Measurements from ENCODE around the gene IL12A.

Gene IL12A

GRCh38 chr3:159953325-159954085 lies 35.1 kb upstream of the IL12A start:
- DNase-seq (ENCODE audit: insufficient read length, low spot score) = no peak
- no peak for FAIRE-seq
- TF ChIP-seq POLR2A (IDR thresholded peaks at IDR 0.05; ENCODE audit: low read depth, low read length) (no peak), SPI1 (IDR thresholded peaks at IDR 0.05; ENCODE audit: low read depth, low read length) (no peak)

- no peak for TF ChIP-seq PAX5 (IDR thresholded peaks at IDR 0.05; ENCODE audit: insufficient read depth, low read length, severe bottlenecking)
- no peak for TF ChIP-seq POLR2AphosphoS5 (IDR thresholded peaks at IDR 0.05; ENCODE audit: low read depth, low read length)
- TF ChIP-seq SPI1 (IDR thresholded peaks at IDR 0.05; ENCODE audit: low read depth, low read length) = no peak
- no peak for TF ChIP-seq POU2F2 (IDR thresholded peaks at IDR 0.05; ENCODE audit: low read depth, low read length)
- TF ChIP-seq POLR2A (IDR thresholded peaks at IDR 0.05; ENCODE audit: low read depth, low read length) = no peak
- no peak for TF ChIP-seq TAF1 (IDR thresholded peaks at IDR 0.05; ENCODE audit: low read depth, low read length)
Measured at GRCh38 chr3:159960188-159961148, 28.2 kb upstream of the IL12A start.

GRCh38 chr3:159964166-159964973 lies 24.3 kb upstream of the IL12A start:
- DNase-seq (ENCODE audit: insufficient read length, low spot score) (peak; percentile 35), FAIRE-seq (peak; percentile 57)
- TF ChIP-seq POLR2AphosphoS5 (IDR thresholded peaks at IDR 0.05; ENCODE audit: low read depth, low read length) = no peak
- TF ChIP-seq SPI1 (IDR thresholded peaks at IDR 0.05; ENCODE audit: low read depth, low read length) = peak; percentile 13; the same call in 1 of the 2 replicates

More at GRCh38 chr3:159960188-159961148, 28.2 kb upstream of the IL12A start:
- DNase-seq (ENCODE audit: insufficient read length, low spot score) = no peak
- no peak for FAIRE-seq

DNA sequence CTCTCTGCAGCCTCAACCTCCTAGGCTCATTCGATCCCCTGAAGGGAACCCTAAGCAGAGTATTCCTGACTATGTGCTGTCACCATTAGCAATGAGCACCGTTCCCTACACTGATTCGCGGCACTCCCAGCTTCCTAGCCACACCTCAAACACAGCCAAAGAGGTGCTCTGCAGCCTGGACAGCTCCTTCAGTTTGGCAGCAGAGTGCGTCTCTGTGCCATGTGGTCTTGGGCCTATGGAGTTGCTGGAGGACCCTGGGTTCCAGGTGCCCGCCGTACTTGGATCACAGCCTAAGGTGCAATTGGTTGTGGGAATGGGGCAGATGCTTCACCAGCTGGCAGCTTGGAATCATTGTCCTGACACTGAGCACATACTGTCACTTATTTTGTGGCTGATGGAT lies 17.3 kb upstream of the IL12A start:
- no peak for TF ChIP-seq POLR2A (IDR thresholded peaks at IDR 0.05; ENCODE audit: low read depth, low read length)
- no peak for TF ChIP-seq PAX5 (IDR thresholded peaks at IDR 0.05; ENCODE audit: insufficient read depth, low read length, severe bottlenecking)
- TF ChIP-seq TAF1 (IDR thresholded peaks at IDR 0.05; ENCODE audit: low read depth, low read length) = no peak
- no peak for TF ChIP-seq POU2F2 (IDR thresholded peaks at IDR 0.05; ENCODE audit: low read depth, low read length)
- TF ChIP-seq SPI1 (IDR thresholded peaks at IDR 0.05; ENCODE audit: low read depth, low read length) = no peak
- no peak for TF ChIP-seq POLR2AphosphoS5 (IDR thresholded peaks at IDR 0.05; ENCODE audit: low read depth, low read length)
- no peak for DNase-seq (ENCODE audit: insufficient read length, low spot score)
- no peak for FAIRE-seq

DNA sequence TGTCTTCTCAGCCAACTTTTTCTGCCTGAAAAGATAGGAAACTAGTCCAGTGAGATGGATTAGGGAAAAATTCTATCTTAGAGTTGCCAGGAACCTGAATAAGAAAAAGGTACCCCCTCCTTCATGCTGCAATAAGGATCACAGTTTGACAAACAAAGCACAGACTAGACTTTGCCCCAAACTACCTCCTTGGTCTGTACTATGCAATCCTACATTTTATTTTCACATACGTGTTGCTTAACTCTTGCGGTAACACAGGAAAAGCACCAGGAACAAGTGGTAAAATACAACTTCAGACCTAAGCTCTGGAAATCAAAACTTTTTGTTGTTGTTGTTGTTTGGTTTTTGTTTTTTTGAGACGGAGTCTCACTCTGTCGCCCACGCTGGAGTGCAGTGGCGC lies 11.3 kb upstream of the IL12A start:
- FAIRE-seq (no peak), DNase-seq (ENCODE audit: insufficient read length, low spot score) (no peak)
- TF ChIP-seq SPI1 (IDR thresholded peaks at IDR 0.05; ENCODE audit: low read depth, low read length) (no peak), PAX5 (IDR thresholded peaks at IDR 0.05; ENCODE audit: insufficient read depth, low read length, severe bottlenecking) (no peak), POU2F2 (IDR thresholded peaks at IDR 0.05; ENCODE audit: low read depth, low read length) (no peak), POLR2AphosphoS5 (IDR thresholded peaks at IDR 0.05; ENCODE audit: low read depth, low read length) (no peak), TAF1 (IDR thresholded peaks at IDR 0.05; ENCODE audit: low read depth, low read length) (no peak), POLR2A (IDR thresholded peaks at IDR 0.05; ENCODE audit: low read depth, low read length) (no peak)

- peak; percentile 41 for FAIRE-seq
- DNase-seq (ENCODE audit: insufficient read length, low spot score) = no peak
Measured at GRCh38 chr3:159978353-159978752, 10.3 kb upstream of the IL12A start.

GRCh38 chr3:159978918-159979703 lies 9.5 kb upstream of the IL12A start:
- TF ChIP-seq POU2F2 (IDR thresholded peaks at IDR 0.05; ENCODE audit: low read depth, low read length) (no peak), POLR2A (IDR thresholded peaks at IDR 0.05; ENCODE audit: low read depth, low read length) (no peak), TAF1 (IDR thresholded peaks at IDR 0.05; ENCODE audit: low read depth, low read length) (no peak), SPI1 (IDR thresholded peaks at IDR 0.05; ENCODE audit: low read depth, low read length) (no peak), POLR2AphosphoS5 (IDR thresholded peaks at IDR 0.05; ENCODE audit: low read depth, low read length) (no peak), PAX5 (IDR thresholded peaks at IDR 0.05; ENCODE audit: insufficient read depth, low read length, severe bottlenecking) (no peak)
- DNase-seq (ENCODE audit: insufficient read length, low spot score) = no peak
- FAIRE-seq = no peak

More at GRCh38 chr3:159978353-159978752, 10.3 kb upstream of the IL12A start:
- TF ChIP-seq SPI1 (IDR thresholded peaks at IDR 0.05; ENCODE audit: low read depth, low read length) = no peak

DNA sequence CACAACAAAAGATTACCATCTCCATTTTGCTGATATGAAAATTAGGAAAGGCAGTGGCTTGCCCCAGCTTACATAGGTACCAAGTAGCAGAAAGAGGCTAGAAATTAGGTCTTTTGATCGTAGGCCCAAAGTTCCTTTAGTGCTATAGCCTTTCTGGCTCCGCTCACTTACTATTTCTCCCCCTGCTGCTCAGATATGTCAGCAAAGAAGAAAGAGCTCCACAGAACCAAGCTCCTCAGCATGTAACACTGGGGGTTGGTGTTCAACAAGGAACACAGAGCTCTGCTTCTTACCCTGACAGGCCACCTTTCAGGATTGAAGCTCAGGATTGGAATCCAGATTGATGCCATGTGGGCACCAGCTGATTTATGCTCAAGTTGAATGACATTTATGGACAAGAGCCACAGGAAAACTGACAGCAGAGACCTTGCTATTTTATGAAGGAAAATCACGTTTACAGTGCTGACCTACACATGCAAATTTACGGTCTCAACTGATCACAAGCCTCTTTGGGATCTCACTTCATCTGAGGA lies 6.1 kb upstream of the IL12A start:
- DNase-seq (ENCODE audit: insufficient read length, low spot score) (no peak), FAIRE-seq (no peak)
- TF ChIP-seq POLR2A (IDR thresholded peaks at IDR 0.05; ENCODE audit: low read depth, low read length) (no peak), POLR2AphosphoS5 (IDR thresholded peaks at IDR 0.05; ENCODE audit: low read depth, low read length) (no peak), TAF1 (IDR thresholded peaks at IDR 0.05; ENCODE audit: low read depth, low read length) (no peak), PAX5 (IDR thresholded peaks at IDR 0.05; ENCODE audit: insufficient read depth, low read length, severe bottlenecking) (no peak), POU2F2 (IDR thresholded peaks at IDR 0.05; ENCODE audit: low read depth, low read length) (no peak), SPI1 (IDR thresholded peaks at IDR 0.05; ENCODE audit: low read depth, low read length) (no peak)

Data from GM12891 (cell line).